H1 (cell line): ENCODE data around the gene KIF22. TPM values are rescaled to one million over a fixed set of nuclear protein-coding genes. Genes with fewer than 3 reads are reported as not detected.

Experiments
- CTCF ChIA-PET: fragments of 300-600 bp; sonication (Branson Sonifier 250); formaldehyde crosslinking; loops from one replicate; lab custom pipeline; 2021; ENCODE audit not compliant: partially characterized antibody; lab: Charles Lee
- POLR2A ChIA-PET: fragments of 300-600 bp; sonication (Branson Sonifier 250); formaldehyde crosslinking; loops from one replicate; lab custom pipeline; 2021; ENCODE audit warnings: inconsistent platforms; ENCODE audit not compliant: partially characterized antibody; lab: Charles Lee
- DNase-seq, 2 experiments: peaks; one replicate each; pipeline versions ENCODE4 v3.0.0 to v3.0.0-alpha.2; 2010 to 2022; ENCODE audit warnings: low spot score in 2 of 2, low read depth in 1 of 2, mixed read lengths in 1 of 2
- FAIRE-seq: peaks from 2 replicates; lab custom pipeline; 2011; peaks lifted over from hg19 to GRCh38; lab: Jason Lieb, UNC
- H2AFZ ChIP-seq: 2 replicates; pipeline ENCODE4 v1.8.1; 2012; ENCODE audit warnings: low read length, inconsistent platforms
- H2AK5ac ChIP-seq: 2 replicates; pipeline ENCODE4 v1.6.1; 2013; ENCODE audit warnings: low read depth, low read length
- H2BK120ac ChIP-seq: replicated peaks from 2 replicates; pipeline ENCODE3; 2013; ENCODE audit warnings: low read depth, low read length, inconsistent platforms
- H2BK12ac ChIP-seq: 2 replicates; pipeline ENCODE4 v1.6.1; 2013; ENCODE audit warnings: low read depth, low read length
- H2BK15ac ChIP-seq: 2 replicates; pipeline ENCODE4 v1.6.1; 2013; ENCODE audit warnings: low read length
- H2BK20ac ChIP-seq: 2 replicates; pipeline ENCODE4 v1.6.1; 2013; ENCODE audit warnings: low read length
- H2BK5ac ChIP-seq: 2 replicates; pipeline ENCODE4 v1.6.1; 2013; ENCODE audit warnings: low read depth, low read length
- H3K14ac ChIP-seq: 2 replicates; pipeline ENCODE4 v1.6.1; 2013; ENCODE audit warnings: inconsistent platforms; ENCODE audit not compliant: insufficient read length
- H3K18ac ChIP-seq: 2 replicates; pipeline ENCODE4 v1.6.1; 2013; ENCODE audit warnings: low read length; ENCODE audit errors: extremely low read depth
- H3K23ac ChIP-seq: 2 replicates; pipeline ENCODE4 v1.6.1; 2013; ENCODE audit warnings: inconsistent platforms; ENCODE audit not compliant: insufficient read length
- H3K23me2 ChIP-seq: 2 replicates; pipeline ENCODE4 v1.6.1; 2013; ENCODE audit warnings: low read depth, low read length
- H3K27ac ChIP-seq: 2 replicates; pipeline ENCODE4 v1.6.1; 2011; ENCODE audit warnings: low read depth, low read length, inconsistent platforms
- H3K27me3 ChIP-seq, 4 experiments: replicated peaks in 1 of 4; 1 replicate in 1 of 4; 2 replicates in 3 of 4; pipeline versions ENCODE4 v1.6.1 to v1.8.1; 2011 to 2013; ENCODE audit warnings: low read length in 3 of 4, mild to moderate bottlenecking in 3 of 4, inconsistent platforms in 2 of 4, mixed read lengths in 2 of 4, moderate library complexity in 1 of 4; ENCODE audit not compliant: control insufficient read depth in 3 of 4, insufficient read depth in 3 of 4; ENCODE audit errors: extremely low read depth in 1 of 4
- H3K36me3 ChIP-seq, 4 experiments: 2 replicates each; pipeline versions ENCODE4 v1.6.1 to v1.8.1; 2011 to 2013; ENCODE audit warnings: mild to moderate bottlenecking in 4 of 4, low read length in 3 of 4, moderate library complexity in 2 of 4, control low read depth in 1 of 4, inconsistent platforms in 1 of 4; ENCODE audit not compliant: insufficient read depth in 4 of 4, control insufficient read depth in 2 of 4
- H3K4ac ChIP-seq: replicated peaks from 2 replicates; pipeline ENCODE3; 2013; ENCODE audit warnings: low read length, low read depth, mixed read lengths, inconsistent platforms; ENCODE audit not compliant: insufficient read length
- H3K4me1 ChIP-seq, 4 experiments: replicated peaks in 1 of 4; 1 replicate in 1 of 4; 2 replicates in 3 of 4; pipeline versions ENCODE4 v1.6.1 to v1.8.1; 2011 to 2013; ENCODE audit warnings: low read length in 3 of 4, inconsistent platforms in 2 of 4, mixed read lengths in 1 of 4; ENCODE audit not compliant: insufficient read depth in 4 of 4, control insufficient read depth in 3 of 4
- H3K4me2 ChIP-seq, 2 experiments: 2 replicates each; pipeline versions ENCODE4 v1.6.1 to v1.8.1; 2011 to 2013; ENCODE audit warnings: low read depth in 2 of 2, low read length in 2 of 2, control low read depth in 1 of 2, inconsistent platforms in 1 of 2, mild to moderate bottlenecking in 1 of 2; ENCODE audit not compliant: insufficient read depth in 1 of 2
- H3K4me3 ChIP-seq, 4 experiments: fragments of 200-600, 300-600 bp in 1 of 4; sonication (generic), shearing (Covaris generic), sonication (Bioruptor Twin) in 1 of 4; 2 replicates each; pipeline versions ENCODE4 v1.5.1 to v1.8.1; 2011 to 2016; ENCODE audit warnings: low read length in 4 of 4, low read depth in 3 of 4, control low read depth in 2 of 4, inconsistent platforms in 2 of 4, mild to moderate bottlenecking in 2 of 4, mixed read lengths in 1 of 4, moderate library complexity in 1 of 4; ENCODE audit not compliant: insufficient read depth in 2 of 4; ENCODE audit errors: extremely low read depth in 1 of 4
- H3K56ac ChIP-seq: replicated peaks from 2 replicates; pipeline ENCODE3; 2013; ENCODE audit warnings: low read depth, mild to moderate bottlenecking, mixed read lengths, low read length, inconsistent platforms; ENCODE audit not compliant: insufficient read length
- H3K79me1 ChIP-seq: 2 replicates; pipeline ENCODE4 v1.6.1; 2013; ENCODE audit warnings: low read depth, low read length, control low read depth
- H3K79me2 ChIP-seq, 2 experiments: 2 replicates each; pipeline versions ENCODE4 v1.6.1 to v1.8.1; 2012 to 2013; ENCODE audit warnings: low read length in 2 of 2, mild to moderate bottlenecking in 2 of 2, inconsistent platforms in 1 of 2; ENCODE audit not compliant: insufficient read depth in 2 of 2, control insufficient read depth in 1 of 2
- H3K9ac ChIP-seq, 4 experiments: replicated peaks in 1 of 4; 1 replicate in 1 of 4; 2 replicates in 3 of 4; pipeline versions ENCODE4 v1.6.1 to v1.8.1; 2011 to 2013; ENCODE audit warnings: low read depth in 3 of 4, low read length in 3 of 4, control low read depth in 2 of 4, mild to moderate bottlenecking in 2 of 4, moderate library complexity in 2 of 4, inconsistent platforms in 1 of 4; ENCODE audit errors: extremely low read depth in 1 of 4
- H3K9me3 ChIP-seq, 2 experiments: 2 replicates each; pipeline versions ENCODE4 v1.6.1 to v1.8.1; 2012 to 2013; ENCODE audit warnings: mild to moderate bottlenecking in 2 of 2, moderate library complexity in 2 of 2, control low read depth in 1 of 2, inconsistent platforms in 1 of 2, low read depth in 1 of 2, low read length in 1 of 2, mixed read lengths in 1 of 2; ENCODE audit not compliant: insufficient read depth in 2 of 2
- H4K20me1 ChIP-seq, 2 experiments: replicated peaks in 1 of 2; 2 replicates each; pipeline versions ENCODE3 to v1.8.1; 2011 to 2013; ENCODE audit warnings: inconsistent platforms in 2 of 2, low read length in 2 of 2, mild to moderate bottlenecking in 1 of 2; ENCODE audit not compliant: insufficient read depth in 2 of 2, control insufficient read depth in 1 of 2
- H4K5ac ChIP-seq: 2 replicates; pipeline ENCODE4 v1.6.1; 2013; ENCODE audit warnings: low read length, low read depth, mixed read lengths, inconsistent platforms; ENCODE audit not compliant: insufficient read length
- H4K8ac ChIP-seq: 2 replicates; pipeline ENCODE4 v1.8.0; 2013; ENCODE audit warnings: mild to moderate bottlenecking, moderate library complexity, low read length, inconsistent platforms; ENCODE audit not compliant: insufficient read depth; ENCODE audit errors: extremely low read depth
- H4K91ac ChIP-seq: replicated peaks from 2 replicates; pipeline ENCODE3; 2013; ENCODE audit warnings: low read length, mixed read lengths, inconsistent platforms; ENCODE audit not compliant: insufficient read length
- CTBP2 ChIP-seq: IDR thresholded peaks from 2 replicates; pipeline ENCODE4 v1.7.0; 2011; ENCODE audit warnings: borderline replicate concordance, mild to moderate bottlenecking, moderate library complexity, mixed read lengths, low read length; ENCODE audit not compliant: insufficient read depth, insufficient read length
- GABPA ChIP-seq: IDR thresholded peaks from 2 replicates; pipeline ENCODE4 v1.6.1; 2011; ENCODE audit warnings: mild to moderate bottlenecking, low read length, moderate library complexity, borderline replicate concordance; ENCODE audit not compliant: insufficient read depth
- HDAC2 ChIP-seq, 2 experiments: fragments of 300-600 bp in 1 of 2; sonication (generic) in 1 of 2; IDR thresholded peaks; 2 replicates each; pipeline ENCODE4 v1.6.1; 2011 to 2012; ENCODE audit warnings: low read depth in 2 of 2, low read length in 2 of 2, mild to moderate bottlenecking in 2 of 2, moderate library complexity in 2 of 2, borderline replicate concordance in 1 of 2, inconsistent platforms in 1 of 2
- POLR2AphosphoS5 ChIP-seq: IDR thresholded peaks from 2 replicates; pipeline ENCODE4 v1.6.1; 2011; ENCODE audit warnings: low read depth, low read length
- RBBP5 ChIP-seq: IDR thresholded peaks from 2 replicates; pipeline ENCODE4 v1.7.1; 2012; ENCODE audit warnings: low read depth, mild to moderate bottlenecking, inconsistent platforms, low read length, moderate library complexity, borderline replicate concordance
- RXRA ChIP-seq: IDR thresholded peaks from 2 replicates; pipeline ENCODE4 v1.6.1; 2011; ENCODE audit warnings: low read depth, mild to moderate bottlenecking, low read length, moderate library complexity; ENCODE audit not compliant: insufficient read depth
- SAP30 ChIP-seq: fragments of 300-600 bp; sonication (generic); IDR thresholded peaks from 2 replicates; pipeline ENCODE4 v1.7.1; 2012; ENCODE audit warnings: low read length, moderate library complexity, mild to moderate bottlenecking, inconsistent platforms; ENCODE audit not compliant: insufficient read depth, insufficient replicate concordance
- SIX5 ChIP-seq: IDR thresholded peaks from 2 replicates; pipeline ENCODE4 v1.6.1; 2011; ENCODE audit warnings: mild to moderate bottlenecking, low read depth, low read length
- TEAD4 ChIP-seq: IDR thresholded peaks from 2 replicates; pipeline ENCODE4 v1.6.1; 2012; ENCODE audit warnings: low read depth, low read length, inconsistent platforms, mixed read lengths
- WGBS, 2 experiments: shearing (Covaris generic) in 1 of 2; methylation state at CpG; one replicate each; pipeline versions ENCODE4 v1.1.6 to v1.1.7; 2013 to 2015; ENCODE audit warnings: low lambda C conversion rate in 2 of 2, mixed read lengths in 2 of 2, inconsistent platforms in 1 of 2, low coverage in 1 of 2, missing lambda C conversion rate in 1 of 2; ENCODE audit not compliant: insufficient replicate concordance in 2 of 2, insufficient coverage in 1 of 2, insufficient read length in 1 of 2; ENCODE audit errors: extremely low coverage in 1 of 2, missing lambda C conversion rate in 1 of 2; 5-methylcytosine and 5-hydroxymethylcytosine counted together
- polyA plus RNA-seq, 7 experiments: library from polyadenylated mRNA; depleted of rRNA in 3 of 7; stranded (reverse) in 5 of 7; unstranded in 2 of 7; fragments of >200 nt in 5 of 7; fragments of 200-250 nt in 2 of 7; gene quantifications; 1 replicate in 5 of 7; 2 replicates in 1 of 7; 4 replicates in 1 of 7; pipeline versions ENCODE4 v1.2.1 to v1.2.3, GENCODE V29; 2011 to 2013; ENCODE audit warnings: missing spikeins in 2 of 7, mixed read lengths in 2 of 7
- total RNA-seq: library from RNA; stranded (reverse); fragmentation: NEBNext Ultra II Directional; extraction: Animal tissue kit (Norgen Biotek cat#: 25700); gene quantifications from 2 replicates; pipeline ENCODE4 v1.2.1, GENCODE V29; 2021

The KIF22 gene
- total and polyA plus RNA-seq, 2 of the 8 experiments (the other 6 are each of a cell fraction or from before 2014, with no cell fraction given) = 139 to 142 TPM

DNA sequence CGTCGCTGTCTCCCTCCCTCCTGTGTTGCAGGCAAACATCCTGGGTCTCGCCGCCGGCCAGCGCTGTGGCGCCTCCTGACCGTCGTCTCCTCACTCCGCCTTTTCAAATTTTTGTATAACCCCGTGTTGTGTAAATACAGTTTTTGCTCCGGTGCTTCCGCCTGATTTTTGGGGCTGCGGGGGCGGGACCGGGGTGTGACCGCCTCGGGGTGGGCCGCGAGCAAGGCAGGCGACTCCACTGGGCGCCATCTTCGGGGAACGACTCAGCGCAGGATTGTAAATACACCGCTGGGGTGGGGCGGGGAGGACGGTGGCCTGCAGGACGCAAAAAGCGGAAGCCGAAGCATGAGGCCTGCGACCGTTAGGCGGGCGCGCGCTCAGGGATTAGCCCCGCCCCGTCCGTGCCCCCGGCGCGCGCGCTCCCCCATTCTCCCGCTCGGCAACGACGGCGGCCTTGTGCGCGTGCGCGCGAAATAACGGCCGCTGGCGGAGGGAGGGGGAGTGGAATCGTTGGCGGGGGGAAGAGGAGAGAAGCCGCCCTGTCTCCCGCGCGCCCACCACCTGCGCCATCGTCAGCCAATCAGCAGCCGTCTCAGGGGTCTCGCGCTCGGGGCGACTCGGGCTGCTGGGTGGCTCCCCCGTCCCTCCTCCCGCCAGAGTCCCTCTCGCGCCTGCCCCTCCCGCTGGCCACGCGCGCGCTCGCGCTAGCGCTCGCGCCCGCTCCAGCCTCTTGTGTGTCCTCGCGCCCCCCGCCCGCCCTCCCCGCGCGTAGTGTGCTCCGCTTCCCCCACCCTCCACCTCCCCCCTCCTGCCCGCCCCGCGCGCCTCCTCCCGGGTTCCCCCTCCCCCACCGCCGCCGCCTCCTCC, 14.9 kb downstream of the KIF22 start:
- Histone ChIP-seq H3K27me3 (no peaks in the 10 kb centered on the region), H3K23me2 (peaks cover 13% of the 10 kb centered on the region; the same call in 1 of the 2 replicates), H3K79me1 (no peaks in the 10 kb centered on the region), H2BK15ac (no peak overlapping the region), H3K9me3 (no peaks in the 10 kb centered on the region), H3K23ac (no peak overlapping the region), H3K18ac (peak overlapping the region; percentile 90), H2AFZ (no peak overlapping the region), H4K20me1 (peaks cover 15 to 26% of the 10 kb centered on the region in 2 experiments), H3K27ac (peak overlapping the region; percentile 86), H3K56ac (peak overlapping the region; percentile 11), H3K4me2 (peak overlapping the region; percentile 69 to 94), H2BK20ac (no peak overlapping the region), H4K5ac (peak overlapping the region; percentile 90), H2BK12ac (no peak overlapping the region; the same call in 1 of the 2 replicates), H3K4me3 (peak overlapping the region; percentile 54 to 79 (median 72)), H3K4me1 (peaks cover 0 to 35% (median 25%) of the 10 kb centered on the region in 4 experiments; a peak in 6 of 7 replicates), H2BK5ac (peak overlapping the region; percentile 88), H4K8ac (peak overlapping the region; percentile 77), H3K4ac (peak overlapping the region; percentile 92), H3K14ac (no peak overlapping the region), H3K36me3 (peaks cover 25 to 58% (median 32%) of the 10 kb centered on the region in 4 experiments), H3K9ac (peak overlapping the region in 3 of 4 experiments; percentile 22 to 82 (median 79); a peak in 6 of 7 replicates), H4K91ac (peak overlapping the region; percentile 98), H2AK5ac (0 out of 2 replicates have a peak overlapping the region, but pooled peaks have one; percentile 47), H2BK120ac (no peak overlapping the region), H3K79me2 (peaks cover 7 to 22% of the 10 kb centered on the region in 2 experiments)
- FAIRE-seq = no peak
- WGBS, 2 experiments = 0% methylated on average over 33 of the region's 103 CpGs; no CpG with 5 or more reads in 1 of the 2 experiments
- POLR2A ChIA-PET = interaction anchor here (1.0 to 6.5 kb wide), 14 partner anchors 8 to 121 kb away, joined by 3 to 58 read pairs (median 7); partner anchors contain the start of genes KCTD13, KIF22, MVP and PAGR1
- CTCF ChIA-PET = interaction anchor here (1.3 to 2.7 kb wide), 3 partner anchors 20 to 154 kb away, joined by 3 to 15 read pairs (median 9); no protein-coding TSS in a partner anchor
- DNase-seq = peak; percentile 92 to 96
- TF ChIP-seq RBBP5 (no peak), HDAC2 (IDR thresholded peaks at IDR 0.05; ENCODE audit: borderline replicate concordance in 1 of 2, low read depth in 2 of 2, low read length in 2 of 2) (peak; percentile 61 to 92; a peak in 1 of 4 replicates), CTBP2 (no peak), SAP30 (peak; percentile 48), SIX5 (no peak), TEAD4 (peak; percentile 52; the same call in 1 of the 2 replicates), RXRA (no peak), POLR2AphosphoS5 (peak; percentile 91), GABPA (no peak)
